IMR-90 (cell line): ENCODE results near the gene MAP2K6. TPM values are rescaled to one million over a fixed set of nuclear protein-coding genes. Genes with fewer than 3 reads are reported as not detected.

Source experiments
- ATAC-seq: fragments of 200-7000 bp; cut with Tn5 transposase; 2 replicates; pipeline ENCODE4 v1.9.1; 2020; ENCODE audit warnings: low read depth, mild to moderate bottlenecking, moderate library complexity
- BruUV-seq: library from RNA; stranded (reverse); fragments of 400-500 nt; replicated peaks from 2 replicates; lab custom pipeline; 2021; lab: Mats Ljungman, UMichigan
- CTCF ChIA-PET: fragments of 300-600 bp; formaldehyde crosslinking; extraction: SDS; loops from one replicate; lab custom pipeline; 2021; ENCODE audit warnings: antibody characterized with exemption; lab: Yijun Ruan, JAX
- POLR2A ChIA-PET: fragments of 300-600 bp; sonication (Branson Sonifier 250); formaldehyde crosslinking; loops from one replicate; lab custom pipeline; 2022; ENCODE audit warnings: antibody characterized with exemption; ENCODE audit not compliant: unreplicated experiment; lab: Charles Lee
- DNase-seq: peaks from one replicate; pipeline ENCODE4 v3.0.0; 2013
- H2AFZ ChIP-seq: replicated peaks from 2 replicates; pipeline ENCODE3; 2013; ENCODE audit warnings: low read length, mild to moderate bottlenecking; ENCODE audit not compliant: poor library complexity
- H2AK5ac ChIP-seq: 2 replicates; pipeline ENCODE4 v1.6.1; 2013; ENCODE audit warnings: low read depth, low read length, inconsistent platforms
- H2AK9ac ChIP-seq: replicated peaks from 2 replicates; pipeline ENCODE3; 2013; ENCODE audit warnings: mild to moderate bottlenecking, low read depth, low read length, moderate library complexity; ENCODE audit not compliant: poor library complexity
- H2BK120ac ChIP-seq: 2 replicates; pipeline ENCODE4 v1.6.1; 2013; ENCODE audit warnings: low read depth, low read length, inconsistent platforms
- H2BK15ac ChIP-seq: 3 replicates; pipeline ENCODE4 v1.6.1; 2013; ENCODE audit warnings: low read depth, low read length, inconsistent platforms
- H2BK20ac ChIP-seq: 2 replicates; pipeline ENCODE4 v1.6.1; 2013; ENCODE audit warnings: low read depth, mild to moderate bottlenecking, inconsistent platforms, low read length, moderate library complexity
- H2BK5ac ChIP-seq: 2 replicates; pipeline ENCODE4 v1.6.1; 2013; ENCODE audit warnings: mild to moderate bottlenecking, low read depth, low read length, inconsistent platforms; ENCODE audit not compliant: poor library complexity, severe bottlenecking
- H3K14ac ChIP-seq: replicated peaks from 2 replicates; pipeline ENCODE4 v1.6.1; 2013; ENCODE audit warnings: low read depth, low read length, inconsistent platforms
- H3K18ac ChIP-seq: 2 replicates; pipeline ENCODE4 v1.6.1; 2013; ENCODE audit warnings: low read depth, low read length, control low read depth
- H3K23ac ChIP-seq: 2 replicates; pipeline ENCODE4 v1.6.1; 2013; ENCODE audit warnings: low read depth, low read length, inconsistent platforms
- H3K27ac ChIP-seq: 2 replicates; pipeline ENCODE4 v1.5.1; 2013; ENCODE audit warnings: mild to moderate bottlenecking, control low read depth, low read length; ENCODE audit not compliant: insufficient read depth
- H3K27me3 ChIP-seq: 2 replicates; pipeline ENCODE4 v1.6.1; 2013; ENCODE audit warnings: low read length; ENCODE audit not compliant: control insufficient read depth, insufficient read depth
- H3K36me3 ChIP-seq: 2 replicates; pipeline ENCODE4 v1.6.1; 2013; ENCODE audit warnings: low read length, mixed read lengths; ENCODE audit not compliant: control insufficient read depth, insufficient read depth
- H3K4ac ChIP-seq: 2 replicates; pipeline ENCODE4 v1.6.1; 2013; ENCODE audit warnings: low read depth, low read length, inconsistent platforms
- H3K4me1 ChIP-seq: 2 replicates; pipeline ENCODE4 v1.6.1; 2013; ENCODE audit warnings: low read length, mixed read lengths; ENCODE audit not compliant: control insufficient read depth, insufficient read depth
- H3K4me2 ChIP-seq: 2 replicates; pipeline ENCODE4 v1.6.1; 2013; ENCODE audit warnings: low read depth, mild to moderate bottlenecking, control low read depth, low read length, moderate library complexity
- H3K4me3 ChIP-seq: 2 replicates; pipeline ENCODE4 v1.5.1; 2013; ENCODE audit warnings: low read depth, mild to moderate bottlenecking, control low read depth, low read length, moderate library complexity; ENCODE audit not compliant: insufficient read depth
- H3K56ac ChIP-seq: 2 replicates; pipeline ENCODE4 v1.6.1; 2013; ENCODE audit warnings: low read length, inconsistent platforms; ENCODE audit not compliant: insufficient read depth; ENCODE audit errors: extremely low read depth
- H3K79me1 ChIP-seq, 2 experiments: 2 replicates each; pipeline ENCODE4 v1.6.1; 2013; ENCODE audit warnings: low read length in 2 of 2, inconsistent platforms in 1 of 2, low read depth in 1 of 2
- H3K9ac ChIP-seq: 2 replicates; pipeline ENCODE4 v1.6.1; 2013; ENCODE audit warnings: low read depth, low read length, control low read depth
- H3K9me1 ChIP-seq: 2 replicates; pipeline ENCODE4 v1.6.1; 2013; ENCODE audit warnings: low read length, inconsistent platforms; ENCODE audit not compliant: insufficient read depth
- H3K9me3 ChIP-seq: 2 replicates; pipeline ENCODE4 v1.6.1; 2013; ENCODE audit warnings: low read length; ENCODE audit not compliant: control insufficient read depth, insufficient read depth
- H4K20me1 ChIP-seq: 2 replicates; pipeline ENCODE4 v1.6.1; 2013; ENCODE audit warnings: low read length, inconsistent platforms; ENCODE audit not compliant: insufficient read depth
- H4K5ac ChIP-seq: 2 replicates; pipeline ENCODE4 v1.6.1; 2013; ENCODE audit warnings: mild to moderate bottlenecking, low read depth, low read length, control low read depth
- H4K8ac ChIP-seq, 2 experiments: 2 replicates each; pipeline ENCODE4 v1.6.1; 2013; ENCODE audit warnings: low read depth in 2 of 2, low read length in 2 of 2, control low read depth in 1 of 2, inconsistent platforms in 1 of 2
- H4K91ac ChIP-seq: 2 replicates; pipeline ENCODE4 v1.6.1; 2013; ENCODE audit warnings: low read depth, low read length, inconsistent platforms; ENCODE audit not compliant: insufficient read depth
- ELK1 ChIP-seq: fragments of 150-350 bp; IDR thresholded peaks from 2 replicates; pipeline ENCODE4 v1.6.1; 2016; ENCODE audit warnings: low read depth, mild to moderate bottlenecking, low read length, moderate library complexity, borderline replicate concordance
- FOS ChIP-seq: fragments of 150-350 bp; IDR thresholded peaks from 2 replicates; pipeline ENCODE4 v1.6.1; 2016; ENCODE audit warnings: low read depth, low read length
- MAFK ChIP-seq: IDR thresholded peaks from 2 replicates; pipeline ENCODE4 v1.6.1; 2012; ENCODE audit warnings: low read depth, low read length, improper control_type of control experiment
- RAD21 ChIP-seq: IDR thresholded peaks from 2 replicates; pipeline ENCODE4 v1.6.1; 2012; ENCODE audit warnings: low read length, improper control_type of control experiment
- RFX5 ChIP-seq: IDR thresholded peaks from 2 replicates; pipeline ENCODE4 v1.8.0; 2012; ENCODE audit warnings: low read depth, mild to moderate bottlenecking, low read length, moderate library complexity
- WGBS, 2 experiments: methylation state at CpG; one replicate each; pipeline versions ENCODE4 v1.1.5 to v1.1.7; 2013; ENCODE audit warnings: missing lambda C conversion rate in 2 of 2; ENCODE audit not compliant: insufficient read length in 1 of 2; ENCODE audit errors: extremely low coverage in 2 of 2; 5-methylcytosine and 5-hydroxymethylcytosine counted together
- dilution Hi-C: fragments of 300-500 bp; cut with HindIII; formaldehyde crosslinking; loops from one replicate; pipeline ENCODE4 v1.14.3; 2018; ENCODE audit warnings: low sequenced_read_pairs; ENCODE audit not compliant: unreplicated experiment
- in situ Hi-C: fragments of 300-500 bp; cut with MboI; formaldehyde crosslinking; loops from 3 replicates; pipeline ENCODE4 v1.14.3; 2019; ENCODE audit warnings: low sequenced_read_pairs, inconsistent platforms, mixed read lengths
- intact Hi-C: fragments of 100-400 bp; cut with micrococcal nuclease; formaldehyde crosslinking; loops from 2 replicates; pipeline ENCODE4 v1.10.0; 2022
- polyA plus RNA-seq, 3 experiments: library from polyadenylated mRNA; depleted of rRNA; stranded (reverse); fragments of >200 nt; gene quantifications; 2 replicates each; pipeline ENCODE4 v1.2.3, GENCODE V29; 2012; ENCODE audit warnings: low replicate concordance in 1 of 3
- total RNA-seq: library from RNA; depleted of rRNA; stranded (reverse); fragments of >200 nt; gene quantifications from 2 replicates; pipeline ENCODE4 v1.2.3, GENCODE V29; 2012

MAP2K6 gene
- total and polyA plus RNA-seq, 2 of the 4 experiments (the other 2 are of a cell fraction) = 2.4 to 5.7 TPM

DNA sequence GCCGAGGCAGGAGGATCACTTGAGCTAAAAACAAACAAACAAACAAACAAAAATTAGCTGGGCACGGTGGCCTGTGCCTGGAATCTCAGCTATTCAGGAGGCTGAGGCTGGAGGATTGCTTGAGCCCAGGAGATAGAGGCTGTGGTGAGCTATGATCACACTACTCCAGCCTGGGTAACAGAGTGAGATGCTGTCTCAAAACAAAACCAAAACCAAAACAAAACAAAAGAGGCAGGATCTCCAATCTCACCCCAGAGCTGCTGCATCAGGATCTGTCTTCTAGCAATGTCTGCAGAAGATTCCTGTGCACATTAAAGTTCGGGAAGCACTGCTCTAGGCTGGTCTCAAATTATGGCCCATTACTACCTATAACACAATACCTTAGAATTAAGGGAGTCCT, 43.1 kb downstream of the MAP2K6 start:
- no peak for ATAC-seq
- H2BK5ac ChIP-seq = no peak overlapping the region

More for the DNA sequence above, 43.1 kb downstream of the MAP2K6 start:
- Histone ChIP-seq H3K27ac (no peak overlapping the region), H2AK9ac (no peak overlapping the region), H3K27me3 (peaks cover 2% of the 10 kb centered on the region; the same call in 1 of the 2 replicates), H3K18ac (no peak overlapping the region), H2BK20ac (no peak overlapping the region), H2BK120ac (no peak overlapping the region), H2AK5ac (no peak overlapping the region), H3K4me1 (no peaks in the 10 kb centered on the region), H3K4me3 (no peak overlapping the region), H4K8ac (no peak overlapping the region), H3K36me3 (no peaks in the 10 kb centered on the region), H2BK15ac (no peak overlapping the region), H4K91ac (no peak overlapping the region), H3K56ac (no peak overlapping the region), H4K20me1 (no peaks in the 10 kb centered on the region), H3K23ac (no peak overlapping the region), H3K4ac (no peak overlapping the region), H2AFZ (no peak overlapping the region), H3K9me1 (no peaks in the 10 kb centered on the region), H3K9me3 (no peaks in the 10 kb centered on the region), H4K5ac (no peak overlapping the region), H3K4me2 (no peak overlapping the region), H3K14ac (no peak overlapping the region), H3K9ac (no peak overlapping the region), H3K79me1 (no peaks in the 10 kb centered on the region)
- CTCF ChIA-PET = interaction anchor here (0.6 kb wide), 1 partner anchor 13 kb away, joined by 3 read pairs; no protein-coding TSS in a partner anchor
- TF ChIP-seq RFX5 = no peak
- no peak for TF ChIP-seq MAFK
- no peak for TF ChIP-seq FOS
- TF ChIP-seq ELK1 = no peak
- TF ChIP-seq RAD21 = no peak
- in situ Hi-C loops = no loop called here
- POLR2A ChIA-PET = no interaction called here
- no TSS peak for BruUV-seq
- dilution Hi-C loops = no loop called here
- intact Hi-C loops = no loop called here
- WGBS, 2 experiments = no CpG with 5 or more reads among the region's 3 CpGs
- DNase-seq = no peak
